ENCODE measurements around the gene KMT2C. TPM values are rescaled to one million over a fixed set of nuclear protein-coding genes. Genes with fewer than 3 reads are reported as not detected.

KMT2C gene
- total and polyA plus RNA-seq, 2 of the 13 experiments (the other 11 are each of a cell fraction or from before 2014, with no cell fraction given), result 7.1 to 14.4 TPM

GRCh38 chr7:152131981-152132494, 303.8 kb downstream of the KMT2C start:
- FAIRE-seq, result no peak

More at GRCh38 chr7:152131981-152132494, 303.8 kb downstream of the KMT2C start:
- no peak overlapping the region for H3K27ac ChIP-seq (ENCODE audit: extremely low read length, insufficient read depth, low read length)
- H3K79me2 ChIP-seq (ENCODE audit: insufficient read depth, low read length), result no peaks in the 10 kb centered on the region
- no peak overlapping the region for H3K4me3 ChIP-seq (replicated peaks in 1 of 3; ENCODE audit: insufficient read depth in 1 of 3, low read depth in 2 of 3, low read length in 3 of 3)
- no TSS peak for BruUV-seq (replicated peaks)
- H3K4me1 ChIP-seq (ENCODE audit: insufficient read depth, low read length), result no peaks in the 10 kb centered on the region
- DNase-seq (ENCODE audit: low spot score) (no peak), ATAC-seq (no peak)
- no peak overlapping the region for H3K9ac ChIP-seq (ENCODE audit: insufficient read depth, low read depth, low read length)
- CTCF ChIA-PET (ENCODE audit: low intra/inter-chr PET ratio, low total read pairs), result no interaction called here
- 94% methylated on average over 11 of the region's 12 CpGs for WGBS (ENCODE audit: low lambda C conversion rate)
- no peaks in the 10 kb centered on the region for H4K20me1 ChIP-seq (ENCODE audit: insufficient read depth, low read length)
- H3K36me3 ChIP-seq (replicated peaks in 1 of 2; ENCODE audit: control insufficient read depth in 1 of 2, insufficient read depth in 2 of 2, low read length in 2 of 2), result peaks cover 8 to 10% of the 10 kb centered on the region in 2 experiments; a peak in 3 of 5 replicates
- no peak overlapping the region for H2AFZ ChIP-seq (ENCODE audit: low read length)
- POLR2A ChIA-PET, result no interaction called here
- no peak overlapping the region for H3K4me2 ChIP-seq (ENCODE audit: low read depth, low read length)
- intact Hi-C loops (cut with micrococcal nuclease; ENCODE audit: unreplicated experiment) (no loop called here), in situ Hi-C loops (cut with HindIII; ENCODE audit: extremely low pct_ligation_motif_present, low pct_unique_long_range_greater_than_20kb) (no loop called here)
- no peak for TF ChIP-seq ZNF775 (CRISPR knock-in tag; IDR thresholded peaks at IDR 0.05; ENCODE audit: borderline replicate concordance)
- no peak for TF ChIP-seq ZNF276 (CRISPR knock-in tag; IDR thresholded peaks at IDR 0.05; ENCODE audit: low read depth)
- no peak for TF ChIP-seq MXI1 (IDR thresholded peaks at IDR 0.05; ENCODE audit: borderline replicate concordance, low read depth, low read length)
- TF ChIP-seq SAFB2 (CRISPR knock-in tag; IDR thresholded peaks at IDR 0.05; ENCODE audit: borderline replicate concordance, low read depth), result no peak
- no peak for TF ChIP-seq ARNT2 (CRISPR knock-in tag; IDR thresholded peaks at IDR 0.05; ENCODE audit: low read depth)
- TF ChIP-seq SALL2 (CRISPR knock-in tag; IDR thresholded peaks at IDR 0.05), result no peak
- TF ChIP-seq ZBTB21 (CRISPR knock-in tag; IDR thresholded peaks at IDR 0.05), result no peak
- TF ChIP-seq, protein P1, sequence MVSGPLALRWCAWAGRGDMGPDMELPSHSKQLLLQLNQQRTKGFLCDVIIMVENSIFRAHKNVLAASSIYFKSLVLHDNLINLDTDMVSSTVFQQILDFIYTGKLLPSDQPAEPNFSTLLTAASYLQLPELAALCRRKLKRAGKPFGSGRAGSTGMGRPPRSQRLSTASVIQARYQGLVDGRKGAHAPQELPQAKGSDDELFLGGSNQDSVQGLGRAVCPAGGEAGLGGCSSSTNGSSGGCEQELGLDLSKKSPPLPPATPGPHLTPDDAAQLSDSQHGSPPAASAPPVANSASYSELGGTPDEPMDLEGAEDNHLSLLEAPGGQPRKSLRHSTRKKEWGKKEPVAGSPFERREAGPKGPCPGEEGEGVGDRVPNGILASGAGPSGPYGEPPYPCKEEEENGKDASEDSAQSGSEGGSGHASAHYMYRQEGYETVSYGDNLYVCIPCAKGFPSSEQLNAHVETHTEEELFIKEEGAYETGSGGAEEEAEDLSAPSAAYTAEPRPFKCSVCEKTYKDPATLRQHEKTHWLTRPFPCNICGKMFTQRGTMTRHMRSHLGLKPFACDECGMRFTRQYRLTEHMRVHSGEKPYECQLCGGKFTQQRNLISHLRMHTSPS (CRISPR knock-in tag; IDR thresholded peaks at IDR 0.05; ENCODE audit: low read depth), result no peak
- no peak for TF ChIP-seq KAT8 (CRISPR knock-in tag; IDR thresholded peaks at IDR 0.05)
- no peak for TF ChIP-seq CBX5 (CRISPR knock-in tag; IDR thresholded peaks at IDR 0.05; ENCODE audit: borderline replicate concordance)
- no peak for TF ChIP-seq LBX2 (CRISPR knock-in tag; IDR thresholded peaks at IDR 0.05; ENCODE audit: borderline replicate concordance)
- no peak for TF ChIP-seq SNAPC2 (CRISPR knock-in tag; IDR thresholded peaks at IDR 0.05)
- TF ChIP-seq ZNF446 (CRISPR knock-in tag; IDR thresholded peaks at IDR 0.05), result no peak
- no peaks in the 10 kb centered on the region for H3K9me3 ChIP-seq (ENCODE audit: low read length)
- no peaks in the 10 kb centered on the region for H3K27me3 ChIP-seq (ENCODE audit: control insufficient read depth in 1 of 2, insufficient read depth in 2 of 2, low read length in 2 of 2)
